ENCODE data around the gene AOC1.
"Not testable (repeated sequence)": the region's sequence is repeated elsewhere in the genome, so short reads cannot be mapped to it uniquely, and the experiment has no call there.

The AOC1 gene

DNA sequence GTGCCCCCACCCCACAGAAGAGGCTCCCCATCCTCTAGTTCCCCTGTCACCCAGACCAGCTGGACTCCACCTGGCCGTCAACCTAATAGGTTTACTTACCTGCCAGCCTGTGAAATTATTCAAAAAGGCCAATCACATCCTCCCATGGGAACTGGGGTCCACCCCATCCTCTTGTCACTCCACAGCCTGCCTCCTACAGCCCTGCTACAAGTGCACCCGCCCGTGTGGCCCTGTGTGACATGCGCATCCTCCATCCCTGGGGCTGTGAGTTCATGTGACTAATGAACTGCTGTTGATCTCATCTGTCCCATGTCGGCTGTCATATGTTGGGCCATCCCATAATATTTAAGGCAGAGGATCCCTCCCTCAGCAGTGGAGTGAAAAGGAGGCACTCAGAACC is 39.4 kb downstream of the AOC1 start:
- no peak for DNase-seq (ENCODE audit: extremely low read depth in 1 of 2, low read depth in 1 of 2)

DNA sequence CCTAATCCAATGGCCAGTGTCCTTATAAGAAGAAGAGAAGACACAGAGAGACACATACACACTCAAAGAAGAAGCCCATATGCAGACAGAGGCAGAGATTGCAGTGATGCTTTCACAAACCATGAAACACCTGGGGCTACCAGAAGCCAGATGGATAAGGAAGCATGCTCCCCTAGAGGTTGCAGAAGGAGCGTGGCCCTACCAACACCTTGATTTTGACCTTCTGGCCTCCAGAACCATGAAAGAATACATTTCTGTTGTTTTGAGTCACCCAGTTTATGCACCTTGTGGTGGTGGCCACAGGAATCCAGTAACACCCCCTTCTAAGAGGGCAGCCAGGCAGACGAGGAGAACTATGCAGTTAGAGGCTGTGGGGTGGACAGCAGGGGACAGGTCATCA is 43.5 kb downstream of the AOC1 start:
- DNase-seq (ENCODE audit: extremely low read depth in 1 of 2, low read depth in 1 of 2) = no peak

DNA sequence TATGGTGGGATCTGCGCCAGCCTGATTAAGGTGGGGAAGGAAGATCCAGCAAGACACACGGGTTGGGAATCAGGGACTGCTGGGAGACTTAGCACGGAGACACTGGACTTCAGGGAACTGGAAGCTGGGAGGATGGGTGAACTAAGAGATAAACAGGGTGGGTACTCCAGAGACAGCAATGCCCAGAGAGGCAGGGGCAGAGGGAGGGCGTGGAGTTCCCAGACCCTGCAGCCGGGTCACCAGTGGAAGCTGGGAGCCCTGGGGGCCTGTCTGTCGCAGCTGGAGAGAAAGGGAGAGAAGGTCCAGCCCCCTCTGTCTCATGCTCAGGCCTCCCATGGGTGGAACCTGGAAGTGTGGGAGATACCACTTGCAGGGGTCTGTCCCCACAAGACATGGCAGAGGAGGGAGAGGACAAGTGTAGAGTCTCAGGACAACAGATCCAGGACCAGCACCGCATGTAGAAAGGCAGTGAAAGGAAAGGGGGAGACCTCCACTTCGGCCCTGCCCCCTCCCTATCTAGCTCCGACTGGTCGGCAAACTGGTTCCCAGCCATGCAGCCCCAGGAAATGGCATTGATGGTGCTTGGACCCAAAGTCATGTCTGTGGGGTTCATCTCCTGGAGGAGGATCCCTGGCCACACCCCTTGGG is 44.4 kb downstream of the AOC1 start:
- no peak for DNase-seq (ENCODE audit: extremely low read depth in 1 of 2, low read depth in 1 of 2)

DNA sequence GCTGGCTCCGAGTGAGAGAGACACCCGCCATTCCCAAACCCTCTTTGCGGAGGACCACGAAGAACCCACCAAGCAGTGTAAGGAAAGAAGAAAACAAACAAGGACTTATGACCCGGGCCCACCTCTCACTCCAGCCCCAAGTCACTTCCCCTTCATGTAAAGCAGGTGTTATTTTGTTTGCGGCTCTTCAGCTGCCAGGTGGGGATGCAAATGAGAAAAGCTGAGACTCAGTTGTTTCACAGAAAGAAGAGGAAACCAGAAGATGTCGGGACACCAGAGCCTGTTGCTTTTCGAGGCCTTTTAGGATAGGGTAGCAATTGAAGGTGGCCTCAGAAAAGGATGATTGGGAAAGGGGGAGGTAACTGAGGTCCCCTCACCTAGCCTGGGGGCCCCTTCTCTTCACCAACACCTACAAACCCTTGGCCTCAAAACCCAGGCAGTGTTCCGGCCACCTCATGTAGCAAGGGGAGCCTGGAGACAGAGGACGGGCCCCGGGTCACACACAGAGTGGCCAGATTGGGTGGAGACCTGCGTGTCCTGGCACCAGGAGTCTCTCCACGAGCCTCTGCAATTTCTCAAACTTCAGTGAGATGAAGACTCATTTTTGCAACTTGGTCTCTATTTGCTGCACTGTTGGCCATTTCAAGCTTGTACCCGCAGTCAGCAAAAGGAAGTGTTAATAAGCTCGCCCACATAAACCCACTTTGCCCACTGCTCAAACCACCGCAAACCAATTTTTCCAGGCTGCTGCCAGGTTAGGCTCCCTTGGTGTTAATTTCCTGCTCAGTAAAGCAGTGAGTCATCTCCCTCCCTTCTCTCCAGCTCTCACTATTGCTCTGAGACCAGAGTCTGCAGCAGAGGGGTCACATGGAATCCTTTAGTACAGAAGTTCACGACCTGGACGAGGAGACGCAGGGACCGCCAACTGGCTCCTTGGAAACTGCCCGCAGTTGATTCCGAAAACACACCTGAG is 45.5 kb downstream of the AOC1 start:
- DNase-seq (ENCODE audit: extremely low read depth in 1 of 2, low read depth in 1 of 2) = no peak

DNA sequence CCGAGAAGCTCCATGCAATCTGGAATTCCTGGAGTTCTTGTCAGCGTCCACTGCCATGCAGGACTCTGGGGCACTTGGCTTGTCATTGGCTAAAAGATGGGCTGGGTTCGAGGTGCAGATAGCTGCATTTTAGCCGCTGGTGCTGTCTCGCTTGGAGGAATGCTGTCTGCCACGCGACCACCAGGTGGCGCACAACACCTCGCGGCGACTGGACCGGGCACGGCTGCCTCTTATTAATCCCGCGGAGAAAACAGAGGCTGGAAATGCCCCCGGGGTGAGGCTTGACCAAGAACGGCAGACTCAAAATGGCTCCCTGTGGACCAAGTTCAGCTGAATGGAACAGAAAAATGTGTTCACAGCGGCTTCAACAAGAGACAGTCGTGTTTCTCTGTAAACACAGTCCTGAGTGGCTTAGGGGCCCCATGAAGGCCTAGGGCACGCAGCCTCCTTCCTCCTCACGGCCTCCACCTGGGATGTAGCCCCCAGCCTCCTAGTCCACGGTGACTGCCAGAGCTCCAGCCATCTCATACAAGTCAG is 46.2 kb downstream of the AOC1 start:
- peak; percentile 48 to 69 for DNase-seq (ENCODE audit: extremely low read depth in 1 of 2, low read depth in 1 of 2)

DNA sequence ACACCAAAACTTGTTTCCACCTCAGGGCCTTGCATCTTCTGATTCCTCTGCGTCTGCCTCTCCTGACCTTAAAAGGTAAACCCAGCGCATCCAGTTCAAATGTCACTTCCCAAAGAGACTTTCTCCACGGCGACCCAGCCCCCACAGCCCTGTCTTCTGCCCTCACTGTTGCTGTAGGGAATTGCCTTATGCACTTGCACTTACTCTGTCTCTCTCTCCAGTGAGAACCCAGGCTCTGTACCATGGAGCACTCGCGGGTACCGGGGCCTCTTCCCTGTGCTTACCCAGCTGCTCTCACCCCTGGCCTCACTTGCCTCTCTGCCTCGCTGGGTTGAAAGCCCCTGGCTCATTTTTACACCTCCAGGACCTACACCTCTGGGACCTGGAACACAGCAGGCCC is 48.4 kb downstream of the AOC1 start:
- no peak for DNase-seq (ENCODE audit: extremely low read depth in 1 of 2, low read depth in 1 of 2)

DNA sequence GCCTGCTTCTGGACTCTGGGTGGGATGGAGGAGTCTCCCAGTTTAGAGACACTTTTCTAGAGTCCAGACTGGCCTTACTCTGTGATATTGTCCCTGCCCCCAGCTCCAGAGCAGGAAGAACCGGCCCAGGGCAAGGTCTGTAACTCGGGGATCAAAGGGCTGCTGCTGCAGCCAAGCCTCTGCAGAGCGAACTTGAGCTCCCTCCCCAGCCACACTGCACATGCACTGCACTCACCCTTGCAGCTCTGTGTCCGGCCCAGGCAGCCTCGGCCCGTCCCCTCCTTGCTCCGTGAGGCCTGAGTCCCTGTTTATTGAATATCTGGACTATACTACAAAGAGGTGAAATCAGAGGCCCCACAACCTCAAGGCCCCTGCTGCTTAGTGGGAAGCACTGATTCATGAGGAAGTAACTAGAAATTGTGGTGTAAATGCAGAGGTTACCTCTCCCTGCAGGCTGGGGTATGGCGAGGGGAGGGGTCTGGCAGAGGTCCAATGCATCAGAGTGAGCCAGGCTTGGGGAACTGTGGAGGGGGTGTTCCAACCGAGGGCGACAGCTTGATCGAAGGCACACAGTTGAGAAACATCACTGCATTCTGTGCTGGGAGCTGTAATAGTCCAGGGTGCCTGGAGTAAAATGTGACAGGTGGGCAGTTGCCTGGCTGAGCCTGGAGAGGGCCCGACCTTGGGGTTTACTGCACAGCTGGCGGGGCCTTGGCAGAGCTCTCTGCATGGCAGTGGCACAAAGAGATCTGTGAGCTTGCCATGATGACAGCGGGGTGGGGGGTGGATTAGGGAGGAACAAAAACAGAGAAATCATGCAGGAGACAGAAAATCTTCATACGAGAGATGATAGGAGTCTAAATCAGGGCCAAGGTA is 49.1 kb downstream of the AOC1 start:
- no peak for DNase-seq (ENCODE audit: extremely low read depth in 1 of 2, low read depth in 1 of 2)

DNA sequence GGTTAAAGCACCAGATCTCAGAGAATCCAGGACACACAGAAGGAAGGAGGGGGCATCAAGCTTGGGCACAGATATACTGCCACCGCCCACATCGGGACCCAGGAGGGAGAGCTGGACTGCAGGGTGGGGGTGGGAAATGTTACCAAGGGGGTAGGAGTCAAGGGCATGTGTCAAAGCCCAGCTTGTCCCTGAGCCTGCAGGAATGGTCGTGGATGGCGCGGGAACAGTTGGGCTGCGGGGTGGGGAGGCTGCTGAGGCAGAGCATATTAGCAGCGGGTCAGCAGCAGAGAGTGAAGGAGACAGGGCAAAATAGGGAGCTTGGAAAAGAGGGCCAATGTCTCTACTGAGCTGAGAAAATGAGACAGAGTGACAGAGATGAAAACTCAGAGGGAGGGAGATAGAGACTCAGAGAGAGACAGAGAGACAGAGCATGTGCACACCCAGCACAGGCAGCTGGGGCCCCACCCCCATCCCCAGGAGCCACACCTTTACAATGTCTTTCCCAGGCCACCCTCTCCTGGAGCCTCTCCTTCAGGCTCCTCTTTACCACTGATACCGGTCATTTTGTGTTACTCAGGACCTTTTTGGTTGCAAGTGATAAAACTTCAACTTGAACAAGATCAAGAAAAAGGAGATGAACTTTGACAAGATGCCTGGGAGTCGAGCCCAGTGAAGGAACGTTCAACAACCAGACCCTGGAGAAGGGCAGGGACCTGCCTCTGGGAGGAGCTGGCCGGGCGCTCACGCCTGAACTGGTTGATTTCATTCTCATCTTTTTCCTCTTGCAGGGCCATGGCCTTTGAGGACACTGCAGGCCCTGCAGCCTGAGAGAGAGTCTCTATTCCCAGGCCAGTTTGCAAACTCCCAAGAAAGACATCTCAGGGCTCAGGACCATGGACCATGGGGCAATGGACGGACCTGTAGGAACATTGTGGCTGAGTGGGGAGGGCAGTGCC is 50.0 kb downstream of the AOC1 start:
- no peak for DNase-seq (ENCODE audit: extremely low read depth in 1 of 2, low read depth in 1 of 2)

DNA sequence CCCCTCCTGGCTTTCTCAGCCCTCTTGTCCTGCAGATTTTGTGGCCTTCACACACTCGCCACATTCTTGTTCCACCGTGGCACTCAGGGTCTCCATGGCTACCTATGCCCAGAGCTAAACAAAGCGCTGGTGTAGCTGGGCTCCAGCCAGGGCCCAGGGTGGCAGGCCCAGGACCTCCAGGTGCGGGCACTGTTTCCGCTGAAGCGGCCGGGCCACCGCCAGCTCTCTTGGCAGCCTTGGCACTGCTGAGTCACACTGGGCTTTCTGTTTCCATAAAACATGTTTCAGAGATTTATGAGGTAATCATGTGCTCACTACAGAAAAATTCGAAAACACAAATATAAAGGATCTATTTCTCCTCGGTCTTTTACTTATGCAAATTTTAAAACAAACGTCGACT is 51.3 kb downstream of the AOC1 start:
- no peak for DNase-seq (ENCODE audit: extremely low read depth in 1 of 2, low read depth in 1 of 2)

DNA sequence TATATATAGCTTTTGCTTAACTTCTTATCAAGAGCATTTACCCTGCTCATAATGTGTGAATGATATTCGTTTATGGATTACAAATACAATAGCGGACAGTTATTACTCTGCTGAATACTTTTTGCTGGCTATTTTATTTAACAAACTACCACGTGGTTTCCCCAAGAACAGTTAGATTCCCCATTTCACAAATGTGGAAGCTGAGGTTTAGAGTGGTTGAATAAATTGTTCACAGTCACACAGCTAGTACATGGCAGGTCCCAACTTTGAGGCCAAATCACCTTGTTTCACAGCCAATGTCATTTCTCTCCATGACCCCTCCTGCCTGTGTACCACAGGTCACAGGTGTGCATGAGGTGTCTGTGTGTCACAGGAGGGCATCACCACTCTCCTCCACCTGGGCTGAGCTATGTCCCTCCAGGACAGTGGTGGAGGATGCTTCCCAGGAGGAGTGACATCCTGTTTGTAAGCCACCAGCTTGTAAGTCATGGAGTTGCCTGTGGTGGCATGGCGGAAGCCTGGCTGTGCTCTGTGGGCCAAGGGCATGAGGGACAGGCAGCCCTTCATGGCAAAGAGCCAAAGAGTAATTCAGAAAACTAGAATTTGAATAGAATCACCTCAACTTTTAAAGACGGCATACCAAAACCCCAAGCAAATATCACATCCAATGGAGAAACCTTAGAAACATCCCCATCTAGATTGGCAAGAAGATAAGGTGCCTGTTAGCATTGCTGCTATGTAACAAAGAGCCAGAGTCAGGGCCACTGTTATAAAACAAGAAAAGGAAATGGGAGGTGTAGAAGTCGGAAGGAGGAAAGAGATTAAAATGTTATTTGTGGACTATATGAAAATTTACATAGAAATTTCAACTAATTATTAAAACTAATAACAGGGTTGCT is 51.9 kb downstream of the AOC1 start:
- no peak for DNase-seq (ENCODE audit: extremely low read depth in 1 of 2, low read depth in 1 of 2)

DNA sequence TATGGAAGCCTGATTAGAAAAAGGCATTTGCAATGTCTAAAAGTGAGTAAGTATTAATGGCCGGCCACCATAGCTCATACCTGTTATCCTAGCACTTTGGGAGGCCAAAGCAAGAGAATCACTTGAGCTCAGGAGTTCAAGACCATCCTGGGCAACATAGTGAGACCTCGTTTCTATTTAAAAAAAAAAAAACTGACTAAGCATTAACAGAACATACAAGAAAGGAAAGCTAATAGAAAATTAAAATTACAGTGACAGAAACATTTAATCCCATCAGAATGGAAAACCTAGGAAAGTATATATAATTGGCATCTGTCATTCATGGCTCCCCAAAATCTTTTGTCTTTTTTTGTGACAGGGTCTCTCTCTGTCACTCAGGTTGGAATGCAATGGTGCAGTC is 55.9 kb downstream of the AOC1 start:
- DNase-seq (ENCODE audit: extremely low read depth in 1 of 2, low read depth in 1 of 2) = no peak

DNA sequence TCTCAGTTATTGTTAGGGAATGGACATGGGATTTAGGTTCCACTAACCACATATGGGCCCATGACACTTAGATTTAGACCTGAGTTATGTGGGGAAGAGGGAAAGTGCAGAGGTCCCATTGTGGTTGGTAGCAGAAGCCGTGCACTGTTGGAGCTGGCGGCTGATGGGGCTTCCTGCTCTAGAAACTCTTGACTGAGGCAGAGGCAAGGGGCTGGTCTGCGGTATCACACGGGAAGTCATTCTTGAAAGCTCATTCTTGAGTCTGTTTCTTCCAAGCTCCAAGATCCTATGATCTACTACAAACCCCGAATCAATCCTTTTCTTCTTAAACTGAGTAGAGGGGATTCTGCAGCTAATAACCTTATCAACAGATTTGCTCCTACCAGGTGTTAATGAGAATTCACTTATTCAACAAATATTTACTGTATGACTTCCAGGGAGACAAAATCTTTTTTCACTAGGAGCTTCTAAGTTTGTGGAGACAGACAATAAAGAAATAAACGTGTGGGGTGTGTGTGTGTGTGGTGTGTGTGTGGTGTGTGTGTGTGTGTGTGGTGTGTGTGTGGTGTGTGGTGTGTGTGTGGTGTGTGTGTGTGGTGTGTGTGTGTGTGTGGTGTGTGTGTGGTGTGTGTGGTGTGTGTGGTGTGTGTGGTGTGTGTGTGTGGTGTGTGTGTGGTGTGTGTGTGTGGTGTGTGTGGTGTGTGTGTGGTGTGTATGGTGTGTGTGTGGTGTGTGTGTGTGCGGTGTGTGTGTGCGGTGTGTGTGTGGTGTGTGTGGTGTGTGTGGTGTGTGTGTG is 57.1 kb downstream of the AOC1 start:
- peak in 1 of 2 donors; percentile 11 for DNase-seq (ENCODE audit: extremely low read depth in 1 of 2, low read depth in 1 of 2)

DNA sequence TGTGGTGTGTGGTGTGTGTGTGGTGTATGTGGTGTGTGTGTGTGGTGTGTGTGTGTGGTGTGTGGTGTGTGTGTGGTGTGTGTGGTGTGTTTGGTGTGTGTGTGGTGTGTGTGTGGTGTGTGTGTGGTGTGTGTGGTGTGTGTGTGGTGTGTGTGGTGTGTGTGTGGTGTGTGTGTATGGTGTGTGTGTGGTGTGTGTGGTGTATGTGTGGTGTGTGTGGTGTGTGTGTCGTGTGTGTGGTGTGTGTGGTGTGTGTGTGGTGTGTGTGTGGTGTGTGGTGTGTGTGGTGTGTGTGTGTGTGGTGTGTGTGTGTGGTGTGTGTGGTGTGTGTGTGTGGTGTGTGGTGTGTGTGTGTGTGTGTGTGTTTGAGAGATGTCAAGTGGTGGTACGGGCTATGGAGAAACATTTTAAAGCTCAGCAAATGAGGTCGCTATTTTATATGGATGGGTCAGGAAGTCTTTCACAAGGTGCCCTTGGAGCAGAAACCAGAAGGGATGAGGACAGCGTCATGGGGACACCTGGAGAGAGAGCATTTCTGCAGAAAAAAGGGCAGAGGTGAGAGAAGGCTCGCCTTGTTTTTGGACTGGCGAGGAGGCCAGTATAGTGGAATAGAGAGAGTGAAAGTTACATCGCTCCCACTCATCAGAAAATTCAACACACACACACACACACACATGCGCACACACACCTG is 58.1 kb downstream of the AOC1 start:
- not testable (repeated sequence) for DNase-seq (ENCODE audit: extremely low read depth in 1 of 2, low read depth in 1 of 2)

DNA sequence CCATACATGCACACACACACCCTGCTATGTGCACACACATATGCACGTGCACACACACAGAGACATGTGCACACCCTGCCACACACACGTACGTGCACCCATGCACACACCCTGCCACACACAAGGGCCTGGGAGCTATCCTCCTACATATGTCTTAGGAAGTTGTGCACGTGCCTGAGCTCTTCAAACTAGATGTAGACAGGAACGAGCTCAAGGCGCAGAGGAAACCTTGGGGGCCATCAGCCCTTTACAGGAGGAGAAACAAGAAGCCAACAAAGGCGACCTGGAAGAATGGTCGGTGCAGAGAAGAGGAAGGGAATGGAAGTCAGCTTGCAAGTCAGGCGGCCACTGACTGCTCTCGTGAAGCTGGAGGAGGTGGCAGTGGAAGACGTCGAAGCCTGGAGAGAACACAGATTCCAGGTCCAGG is 58.7 kb downstream of the AOC1 start:
- no peak for DNase-seq (ENCODE audit: extremely low read depth in 1 of 2, low read depth in 1 of 2)

All from activated CD8-positive, alpha-beta memory T cell treated with anti-CD3 and anti-CD28 coated beads for 1 hour (primary cell).